HCT116 (cell line): ENCODE data around the gene TBXAS1. TPM values are rescaled to one million over a fixed set of nuclear protein-coding genes. Genes with fewer than 3 reads are reported as not detected.

ENCODE experiments used
- ATAC-seq: fragments of 200-7000 bp; cut with Tn5 transposase; 2 replicates; pipeline ENCODE4 v1.9.1; 2020; ENCODE audit warnings: mild to moderate bottlenecking, moderate library complexity
- BruUV-seq: library from RNA; stranded (reverse); fragments of 400-500 nt; replicated peaks from 2 replicates; lab custom pipeline; 2021; lab: Mats Ljungman, UMichigan
- CTCF ChIA-PET: fragments of 300-600 bp; sonication (Branson Sonifier 250); formaldehyde crosslinking; loops from one replicate; lab custom pipeline; 2021; ENCODE audit warnings: antibody characterized with exemption; lab: Charles Lee
- POLR2A ChIA-PET: fragments of 300-600, 350-600 bp; sonication (Branson Sonifier 250); formaldehyde crosslinking; loops from one replicate; lab custom pipeline; 2021; ENCODE audit warnings: antibody characterized with exemption; lab: Charles Lee
- RAD21 ChIA-PET, 2 experiments: fragments of 300-600 bp; sonication (Branson Sonifier 250); formaldehyde crosslinking; loops; one replicate each; lab custom pipeline; 2023; ENCODE audit warnings: low total read pairs in 2 of 2; ENCODE audit not compliant: uncharacterized antibody in 2 of 2, unreplicated experiment in 2 of 2, low non-redundant PET in 1 of 2; lab: Charles Lee
- DNase-seq: peaks from one replicate; pipeline ENCODE4 v3.0.0-alpha.2; 2010; ENCODE audit warnings: low read depth, low spot score
- H2AFZ ChIP-seq: fragments of 200-600 bp; shearing (Covaris generic), sonication (generic); 2 replicates; pipeline ENCODE4 v1.6.1; 2017; ENCODE audit warnings: low read depth, mixed run types, mixed read lengths, antibody characterized with exemption, low read length; ENCODE audit not compliant: poor library complexity, severe bottlenecking
- H3K27ac ChIP-seq: 2 replicates; pipeline ENCODE4 v1.5.1; 2012; ENCODE audit warnings: low read depth, low read length
- H3K27me3 ChIP-seq: fragments of 200-600 bp; sonication (generic); 2 replicates; pipeline ENCODE4 v1.6.1; 2016; ENCODE audit warnings: mixed run types, low read length, mixed read lengths; ENCODE audit not compliant: insufficient read depth
- H3K36me3 ChIP-seq, 2 experiments: fragments of 200-500 bp in 1 of 2; fragments of 200-600 bp in 1 of 2; sonication (Bioruptor generic) in 1 of 2; sonication (generic) in 1 of 2; 2 replicates each; pipeline versions ENCODE4 v1.5.1 to v1.6.1; 2014 to 2016; ENCODE audit warnings: low read length in 2 of 2, inconsistent platforms in 1 of 2, mixed read lengths in 1 of 2, mixed run types in 1 of 2; ENCODE audit not compliant: insufficient read depth in 2 of 2, control insufficient read depth in 1 of 2
- H3K4me1 ChIP-seq, 2 experiments: fragments of 200-600 bp in 1 of 2; sonication (generic) in 1 of 2; 2 replicates each; pipeline versions ENCODE4 v1.5.1 to v1.6.1; 2012 to 2017; ENCODE audit warnings: low read length in 2 of 2, inconsistent platforms in 1 of 2, mild to moderate bottlenecking in 1 of 2, mixed read lengths in 1 of 2, mixed run types in 1 of 2, moderate library complexity in 1 of 2; ENCODE audit not compliant: insufficient read depth in 2 of 2, control insufficient read depth in 1 of 2
- H3K4me2 ChIP-seq: fragments of 200-600 bp; sonication (generic); 2 replicates; pipeline ENCODE4 v1.6.1; 2017; ENCODE audit warnings: mixed run types, low read length, mixed read lengths
- H3K4me3 ChIP-seq, 2 experiments: fragments of 200-600 bp in 1 of 2; sonication (generic) in 1 of 2; replicated peaks in 1 of 2; 2 replicates each; pipeline ENCODE4 v1.5.1; 2011 to 2016; ENCODE audit warnings: low read length in 2 of 2, control low read depth in 1 of 2, low read depth in 1 of 2, mild to moderate bottlenecking in 1 of 2, mixed read lengths in 1 of 2, mixed run types in 1 of 2
- H3K79me2 ChIP-seq: fragments of 200-600 bp; sonication (generic); 2 replicates; pipeline ENCODE4 v1.6.1; 2017; ENCODE audit warnings: mild to moderate bottlenecking, mixed run types, low read length, moderate library complexity, mixed read lengths; ENCODE audit not compliant: insufficient read depth
- H3K9ac ChIP-seq: fragments of 200-600 bp; sonication (generic); 2 replicates; pipeline ENCODE4 v1.6.1; 2016; ENCODE audit warnings: low read length, mixed read lengths
- H3K9me2 ChIP-seq: fragments of 200-600 bp; sonication (generic), shearing (Covaris generic); 2 replicates; pipeline ENCODE4 v1.6.1; 2017; ENCODE audit warnings: mixed run types, mild to moderate bottlenecking, moderate library complexity; ENCODE audit not compliant: insufficient read depth
- H3K9me3 ChIP-seq, 2 experiments: fragments of 200-500 bp in 1 of 2; fragments of 200-600 bp in 1 of 2; sonication (Bioruptor generic) in 1 of 2; sonication (generic) in 1 of 2; 2 replicates each; pipeline ENCODE4 v1.6.1; 2014 to 2017; ENCODE audit warnings: low read length in 2 of 2, mixed read lengths in 2 of 2, inconsistent platforms in 1 of 2, low read depth in 1 of 2, mild to moderate bottlenecking in 1 of 2, mixed run types in 1 of 2, moderate library complexity in 1 of 2; ENCODE audit not compliant: control insufficient read depth in 1 of 2, insufficient read depth in 1 of 2
- H4K20me1 ChIP-seq: fragments of 200-600 bp; sonication (generic), shearing (Covaris generic); 2 replicates; pipeline ENCODE4 v1.6.1; 2017; ENCODE audit warnings: mixed run types, mild to moderate bottlenecking, moderate library complexity; ENCODE audit not compliant: insufficient read depth
- CBX3 ChIP-seq: IDR thresholded peaks from 2 replicates; pipeline ENCODE4 v1.6.1; 2012; ENCODE audit warnings: low read depth
- EGR1 ChIP-seq: IDR thresholded peaks from 2 replicates; pipeline ENCODE4 v1.6.1; 2012; ENCODE audit warnings: low read depth
- ELF1 ChIP-seq: IDR thresholded peaks from 2 replicates; pipeline ENCODE4 v1.6.1; 2012; ENCODE audit warnings: low read depth, borderline replicate concordance
- EZH2 ChIP-seq: fragments of 200-600 bp; sonication (generic); IDR thresholded peaks from 2 replicates; pipeline ENCODE4 v1.6.1; 2017; ENCODE audit warnings: antibody characterized with exemption, mixed run types
- EZH2phosphoT487 ChIP-seq: fragments of 200-600 bp; IDR thresholded peaks from 2 replicates; pipeline ENCODE4 v1.6.1; 2018; ENCODE audit warnings: antibody characterized with exemption, borderline replicate concordance
- FOSL1 ChIP-seq: IDR thresholded peaks from 2 replicates; pipeline ENCODE4 v1.6.1; 2012; ENCODE audit warnings: low read depth
- JUND ChIP-seq: IDR thresholded peaks from 2 replicates; pipeline ENCODE4 v1.6.1; 2012
- POLR2AphosphoS5 ChIP-seq: IDR thresholded peaks from 2 replicates; pipeline ENCODE4 v1.6.1; 2011; ENCODE audit warnings: mild to moderate bottlenecking, low read depth, low read length, moderate library complexity
- ZFX ChIP-seq: fragments of 450-650 bp; IDR thresholded peaks from 2 replicates; pipeline ENCODE4 v1.6.1; 2017
- intact Hi-C: fragments of 100-400 bp; cut with micrococcal nuclease; formaldehyde crosslinking; loops from 2 replicates; pipeline ENCODE4 v1.10.0; 2022
- total RNA-seq: library from RNA; stranded (reverse); gene quantifications from one replicate; pipeline ENCODE4 v1.2.1, GENCODE V29; 2021; ENCODE audit not compliant: unreplicated experiment

Gene TBXAS1
- total RNA-seq, 1 experiment from 2014 or later = 1.4 TPM

DNA sequence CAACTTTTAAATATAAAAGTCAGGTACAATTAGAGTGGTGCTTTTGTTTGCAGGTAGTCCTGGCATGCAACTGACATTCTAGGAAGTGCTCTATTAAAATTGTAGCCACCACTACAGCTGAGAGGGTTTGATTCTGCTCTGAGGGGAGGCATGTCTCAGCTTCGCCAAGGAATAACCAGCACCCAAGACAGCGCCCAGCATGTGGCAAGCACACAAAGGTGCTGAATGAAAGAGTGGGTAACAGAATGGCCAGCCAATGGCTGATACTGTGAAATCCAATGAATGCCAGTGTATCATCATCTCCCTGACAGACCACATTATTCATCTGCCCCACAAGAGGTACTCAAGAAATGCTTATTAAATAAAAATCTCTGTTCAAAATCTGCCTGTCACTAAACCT, 226.8 kb downstream of the TBXAS1 start:
- ATAC-seq (no peak), DNase-seq (no peak)
- no peak for TF ChIP-seq ZFX
- no peak for TF ChIP-seq CBX3
- no peak for TF ChIP-seq EGR1
- TF ChIP-seq JUND = no peak
- TF ChIP-seq POLR2AphosphoS5 = no peak
- no peak for TF ChIP-seq EZH2
- TF ChIP-seq FOSL1 = no peak
- TF ChIP-seq ELF1 = no peak
- TF ChIP-seq EZH2phosphoT487 = no peak
- RAD21 ChIA-PET = no interaction called here
- CTCF ChIA-PET = no interaction called here
- no peaks in the 10 kb centered on the region for H4K20me1 ChIP-seq
- no peaks in the 10 kb centered on the region for H3K9me2 ChIP-seq
- no peak overlapping the region for H3K9ac ChIP-seq
- BruUV-seq = no TSS peak
- no peaks in the 10 kb centered on the region for H3K9me3 ChIP-seq
- peaks cover 19 to 27% of the 10 kb centered on the region in 2 experiments for H3K4me1 ChIP-seq
- H3K79me2 ChIP-seq = peaks cover 2% of the 10 kb centered on the region; the same call in 1 of the 2 replicates
- H3K4me3 ChIP-seq = no peak overlapping the region
- intact Hi-C loops = no loop called here
- POLR2A ChIA-PET = no interaction called here
- H3K4me2 ChIP-seq = no peak overlapping the region
- no peaks in the 10 kb centered on the region for H3K27me3 ChIP-seq
- H3K36me3 ChIP-seq = peaks cover 0 to 6% of the 10 kb centered on the region in 2 experiments; a peak in 1 of 4 replicates
- H2AFZ ChIP-seq = no peak overlapping the region
- H3K27ac ChIP-seq = no peak overlapping the region

DNA sequence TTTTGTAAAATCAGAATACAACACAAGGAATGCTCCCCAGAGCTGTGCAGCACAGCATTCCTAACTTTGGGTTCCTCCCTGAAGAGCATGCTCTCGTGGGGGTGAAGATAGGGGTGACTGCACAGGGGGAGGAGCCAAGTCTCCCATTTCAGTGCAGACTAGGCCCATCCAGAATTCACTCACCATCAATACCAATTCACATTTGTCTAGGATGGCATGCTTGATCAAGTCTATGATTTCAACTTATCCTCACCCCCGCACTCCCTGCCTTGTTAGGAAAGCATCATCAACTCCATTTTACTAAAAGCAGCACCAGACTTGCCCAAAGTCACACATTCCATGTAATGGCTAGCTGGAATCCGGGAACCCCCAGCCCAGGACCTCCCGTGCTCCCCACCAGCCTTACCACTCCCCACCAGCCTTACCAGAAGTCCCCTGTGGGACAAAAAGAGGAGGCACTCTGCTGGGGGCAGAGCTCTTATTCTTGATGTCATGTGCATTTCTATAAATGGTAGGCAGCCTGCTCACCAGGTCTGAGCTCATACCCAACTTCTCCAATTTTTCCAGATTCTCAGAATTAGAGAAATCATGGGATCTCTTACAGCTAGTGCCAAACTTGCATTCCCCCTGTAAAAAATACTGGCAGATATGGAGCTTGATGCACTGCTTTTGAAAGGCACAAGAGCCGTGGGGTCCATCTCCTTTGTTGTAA, 227.5 kb downstream of the TBXAS1 start:
- Histone ChIP-seq H3K9ac (no peak overlapping the region), H3K79me2 (peaks cover 7% of the 10 kb centered on the region; the same call in 1 of the 2 replicates), H3K4me2 (no peak overlapping the region), H2AFZ (no peak overlapping the region), H3K36me3 (peaks cover 0 to 6% of the 10 kb centered on the region in 2 experiments; a peak in 1 of 4 replicates), H3K9me3 (no peaks in the 10 kb centered on the region), H3K27ac (no peak overlapping the region), H3K4me3 (no peak overlapping the region), H4K20me1 (no peaks in the 10 kb centered on the region), H3K27me3 (no peaks in the 10 kb centered on the region), H3K4me1 (peaks cover 19 to 34% of the 10 kb centered on the region in 2 experiments), H3K9me2 (no peaks in the 10 kb centered on the region)
- no peak for DNase-seq
- BruUV-seq = no TSS peak
- ChIA-PET RAD21 (no interaction called here), CTCF (no interaction called here), POLR2A (no interaction called here)
- intact Hi-C loops = no loop called here
- TF ChIP-seq CBX3 = no peak
- no peak for ATAC-seq
